ENCODE measurements around the gene SLC37A4.

GRCh38 chr11:119046489-119046888, 15.8 kb upstream of the SLC37A4 start:
- TF ChIP-seq CTCF (IDR thresholded peaks at IDR 0.05; ENCODE audit: poor library complexity) (no peak), EZH2phosphoT487 (IDR thresholded peaks at IDR 0.05; ENCODE audit: low read depth, severe bottlenecking, unreplicated experiment) (no peak), EZH2 (IDR thresholded peaks at IDR 0.05; ENCODE audit: borderline replicate concordance) (no peak)
